OCI-LY1 (cell line): ENCODE results near the gene NADK.
"Not testable (repeated sequence)": the region's sequence is repeated elsewhere in the genome, so short reads cannot be mapped to it uniquely, and the experiment has no call there.

Source experiments
- H2AFZ ChIP-seq: fragments of 200-600 bp; sonication (generic), shearing (Covaris generic); 2 replicates; pipeline ENCODE4 v1.6.0; 2014; ENCODE audit warnings: antibody characterized with exemption, mild to moderate bottlenecking, low read length
- H3F3A ChIP-seq: fragments of 200-600 bp; sonication (generic), shearing (Covaris generic); 2 replicates; pipeline ENCODE4 v1.6.0; 2014; ENCODE audit warnings: mild to moderate bottlenecking, antibody characterized with exemption, low read length, moderate library complexity; ENCODE audit not compliant: insufficient read depth
- H3K27ac ChIP-seq: fragments of 200-600 bp; sonication (generic); 2 replicates; pipeline ENCODE4 v1.5.1; 2014; ENCODE audit warnings: low read length, mixed run types, mild to moderate bottlenecking, low read depth; ENCODE audit not compliant: poor library complexity, severe bottlenecking
- H3K27me3 ChIP-seq: fragments of 200-600 bp; sonication (generic); 2 replicates; pipeline ENCODE4 v1.6.0; 2014; ENCODE audit warnings: antibody characterized with exemption, mild to moderate bottlenecking, low read length, moderate library complexity; ENCODE audit not compliant: insufficient read depth
- H3K36me3 ChIP-seq: fragments of 200-600 bp; sonication (generic); 2 replicates; pipeline ENCODE4 v1.6.1; 2014; ENCODE audit warnings: mild to moderate bottlenecking, antibody characterized with exemption, low read length, moderate library complexity, mixed read lengths; ENCODE audit not compliant: insufficient read depth
- H3K4me1 ChIP-seq: fragments of 200-600 bp; sonication (generic); 2 replicates; pipeline ENCODE4 v1.5.1; 2014; ENCODE audit warnings: mild to moderate bottlenecking, low read length, moderate library complexity; ENCODE audit not compliant: insufficient read depth, severe bottlenecking
- H3K4me2 ChIP-seq: fragments of 200-600 bp; sonication (generic), shearing (Covaris generic); 2 replicates; pipeline ENCODE4 v1.6.1; 2014; ENCODE audit warnings: low read length
- H3K4me3 ChIP-seq: fragments of 200-600 bp; sonication (generic); 2 replicates; pipeline ENCODE4 v1.5.1; 2014; ENCODE audit warnings: low read length, low read depth, mild to moderate bottlenecking, mixed read lengths; ENCODE audit not compliant: poor library complexity, severe bottlenecking
- H3K79me2 ChIP-seq: fragments of 200-600 bp; shearing (Covaris generic); 2 replicates; pipeline ENCODE4 v1.6.1; 2016; ENCODE audit warnings: mixed run types, low read length, mixed read lengths; ENCODE audit not compliant: insufficient read depth
- H3K9ac ChIP-seq: fragments of 200-600 bp; sonication (generic), shearing (Covaris generic); 2 replicates; pipeline ENCODE4 v1.6.1; 2014; ENCODE audit warnings: mild to moderate bottlenecking, low read length, mixed read lengths
- H3K9me2 ChIP-seq: fragments of 200-600 bp; sonication (generic), shearing (Covaris generic); 2 replicates; pipeline ENCODE4 v1.6.1; 2014; ENCODE audit warnings: low read depth, mild to moderate bottlenecking, low read length, mixed read lengths
- H3K9me3 ChIP-seq: fragments of 200-600 bp; shearing (Covaris generic); 2 replicates; pipeline ENCODE4 v1.6.1; 2014; ENCODE audit warnings: low read length, mixed read lengths
- H4K20me1 ChIP-seq: fragments of 200-600 bp; sonication (generic), shearing (Covaris generic); 2 replicates; pipeline ENCODE4 v1.6.0; 2016; ENCODE audit warnings: mild to moderate bottlenecking, low read length; ENCODE audit not compliant: insufficient read depth
- EZH2 ChIP-seq: fragments of 200-600 bp; sonication (generic), shearing (Covaris generic); IDR thresholded peaks from 2 replicates; pipeline ENCODE4 v1.8.0; 2017; ENCODE audit warnings: borderline replicate concordance, mixed run types, mild to moderate bottlenecking, antibody characterized with exemption, low read length, moderate library complexity, mixed read lengths
- TF ChIP-seq, protein P1 (sequence below): fragments of 200-600 bp; sonication (generic), shearing (Covaris generic); IDR thresholded peaks from 2 replicates; pipeline ENCODE4 v1.5.1; 2017; ENCODE audit warnings: mild to moderate bottlenecking, antibody characterized with exemption, low read length, moderate library complexity, mixed read lengths

The NADK gene

DNA sequence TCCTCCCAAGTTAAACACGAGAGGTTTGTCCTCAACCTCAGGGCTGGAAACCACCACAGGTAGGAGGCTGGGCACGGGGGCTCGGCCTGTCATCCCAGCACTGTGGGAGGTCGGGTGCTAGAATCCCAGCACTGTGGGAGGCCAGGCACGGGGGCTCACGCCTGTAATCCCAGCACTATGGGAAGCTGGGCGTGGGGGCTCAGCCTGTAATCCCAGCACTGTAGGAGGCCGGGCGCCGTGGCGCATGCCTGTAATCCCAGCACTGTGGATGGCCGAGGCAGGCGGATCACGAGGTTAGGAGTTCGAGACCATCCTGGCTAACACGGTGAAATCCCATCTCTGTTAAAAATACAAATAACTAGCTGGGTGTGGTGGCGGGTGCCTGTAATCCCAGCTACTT, 47.4 kb downstream of the NADK start:
- Histone ChIP-seq H3K9me2 (no peaks in the 10 kb centered on the region), H2AFZ (no peak overlapping the region), H3F3A (no peaks in the 10 kb centered on the region), H3K27me3 (no peaks in the 10 kb centered on the region), H3K4me3 (no peak overlapping the region), H3K4me1 (peaks cover 8% of the 10 kb centered on the region), H3K9me3 (no peaks in the 10 kb centered on the region), H3K36me3 (peaks cover 20% of the 10 kb centered on the region), H3K4me2 (no peak overlapping the region), H4K20me1 (no peaks in the 10 kb centered on the region), H3K27ac (no peak overlapping the region), H3K79me2 (no peaks in the 10 kb centered on the region), H3K9ac (no peak overlapping the region)
- TF ChIP-seq, protein P1, sequence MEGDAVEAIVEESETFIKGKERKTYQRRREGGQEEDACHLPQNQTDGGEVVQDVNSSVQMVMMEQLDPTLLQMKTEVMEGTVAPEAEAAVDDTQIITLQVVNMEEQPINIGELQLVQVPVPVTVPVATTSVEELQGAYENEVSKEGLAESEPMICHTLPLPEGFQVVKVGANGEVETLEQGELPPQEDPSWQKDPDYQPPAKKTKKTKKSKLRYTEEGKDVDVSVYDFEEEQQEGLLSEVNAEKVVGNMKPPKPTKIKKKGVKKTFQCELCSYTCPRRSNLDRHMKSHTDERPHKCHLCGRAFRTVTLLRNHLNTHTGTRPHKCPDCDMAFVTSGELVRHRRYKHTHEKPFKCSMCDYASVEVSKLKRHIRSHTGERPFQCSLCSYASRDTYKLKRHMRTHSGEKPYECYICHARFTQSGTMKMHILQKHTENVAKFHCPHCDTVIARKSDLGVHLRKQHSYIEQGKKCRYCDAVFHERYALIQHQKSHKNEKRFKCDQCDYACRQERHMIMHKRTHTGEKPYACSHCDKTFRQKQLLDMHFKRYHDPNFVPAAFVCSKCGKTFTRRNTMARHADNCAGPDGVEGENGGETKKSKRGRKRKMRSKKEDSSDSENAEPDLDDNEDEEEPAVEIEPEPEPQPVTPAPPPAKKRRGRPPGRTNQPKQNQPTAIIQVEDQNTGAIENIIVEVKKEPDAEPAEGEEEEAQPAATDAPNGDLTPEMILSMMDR = no peak
- no peak for TF ChIP-seq EZH2

DNA sequence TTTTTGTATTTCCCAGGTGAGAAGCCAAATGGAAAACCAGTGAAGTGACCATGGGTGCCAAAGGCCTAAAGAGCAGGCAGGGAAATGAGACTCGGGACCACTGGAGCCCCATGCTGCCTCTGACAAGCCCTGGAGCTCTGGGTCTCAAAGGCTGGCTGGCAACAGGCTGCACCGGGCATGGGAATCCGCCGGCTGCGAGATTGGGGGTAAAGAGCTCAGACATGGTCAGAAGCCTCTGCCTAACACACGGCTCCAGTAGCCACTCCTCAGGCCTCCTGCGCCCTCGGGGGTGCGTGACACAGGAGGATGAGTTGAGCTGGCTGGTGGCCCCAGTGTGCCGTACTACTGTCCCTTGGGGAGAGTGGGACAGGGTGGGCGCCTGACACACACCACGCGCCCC, 48.0 kb downstream of the NADK start:
- peaks cover 20% of the 10 kb centered on the region for H3K36me3 ChIP-seq
- H3F3A ChIP-seq, H4K20me1 ChIP-seq, H3K9me2 ChIP-seq, H3K4me2 ChIP-seq, H3K4me1 ChIP-seq, H2AFZ ChIP-seq, H3K27me3 ChIP-seq, H3K27ac ChIP-seq, H3K9ac ChIP-seq, H3K79me2 ChIP-seq, H3K9me3 ChIP-seq, H3K4me3 ChIP-seq: not testable (repeated sequence)

DNA sequence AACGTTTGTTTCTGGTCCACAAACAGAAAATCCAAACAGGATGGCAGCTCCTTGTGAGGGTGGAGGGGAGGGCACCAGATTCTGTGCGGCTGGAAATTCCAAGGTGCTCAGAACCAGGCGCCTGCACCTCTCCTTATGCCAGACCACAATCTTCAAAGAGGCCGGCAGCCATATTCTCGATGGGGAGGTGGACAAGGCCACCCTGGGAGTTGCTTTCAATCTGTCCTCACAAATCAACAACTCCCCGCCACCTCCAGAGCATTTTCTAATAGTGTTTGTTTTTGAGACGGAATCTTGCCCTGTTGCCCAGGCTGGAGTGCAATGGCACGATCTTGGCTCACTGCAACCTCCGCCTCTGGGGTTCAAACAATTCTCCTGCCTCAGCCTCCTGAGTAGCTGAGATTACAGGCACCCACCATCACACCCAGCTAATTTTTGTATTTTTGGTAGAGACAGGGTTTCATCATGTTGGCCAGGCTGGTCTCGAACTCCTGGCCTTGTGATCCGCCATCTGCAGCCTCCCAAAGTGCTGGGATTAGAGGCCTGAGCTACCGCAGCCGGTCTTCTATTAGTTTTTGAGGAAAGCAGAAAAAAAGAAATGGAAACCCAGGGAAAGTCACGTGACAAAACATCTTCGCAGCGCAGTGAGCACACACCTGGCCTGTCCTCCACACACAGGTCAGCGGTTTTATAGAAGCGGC, 49.0 kb downstream of the NADK start:
- not testable (repeated sequence) for H3K9ac ChIP-seq, H4K20me1 ChIP-seq, H3K9me2 ChIP-seq, H3K27ac ChIP-seq, H3K9me3 ChIP-seq, H3K27me3 ChIP-seq, H2AFZ ChIP-seq, H3K4me3 ChIP-seq, H3K79me2 ChIP-seq, H3K4me2 ChIP-seq, H3F3A ChIP-seq, H3K4me1 ChIP-seq
- H3K36me3 ChIP-seq = peaks cover 20% of the 10 kb centered on the region

DNA sequence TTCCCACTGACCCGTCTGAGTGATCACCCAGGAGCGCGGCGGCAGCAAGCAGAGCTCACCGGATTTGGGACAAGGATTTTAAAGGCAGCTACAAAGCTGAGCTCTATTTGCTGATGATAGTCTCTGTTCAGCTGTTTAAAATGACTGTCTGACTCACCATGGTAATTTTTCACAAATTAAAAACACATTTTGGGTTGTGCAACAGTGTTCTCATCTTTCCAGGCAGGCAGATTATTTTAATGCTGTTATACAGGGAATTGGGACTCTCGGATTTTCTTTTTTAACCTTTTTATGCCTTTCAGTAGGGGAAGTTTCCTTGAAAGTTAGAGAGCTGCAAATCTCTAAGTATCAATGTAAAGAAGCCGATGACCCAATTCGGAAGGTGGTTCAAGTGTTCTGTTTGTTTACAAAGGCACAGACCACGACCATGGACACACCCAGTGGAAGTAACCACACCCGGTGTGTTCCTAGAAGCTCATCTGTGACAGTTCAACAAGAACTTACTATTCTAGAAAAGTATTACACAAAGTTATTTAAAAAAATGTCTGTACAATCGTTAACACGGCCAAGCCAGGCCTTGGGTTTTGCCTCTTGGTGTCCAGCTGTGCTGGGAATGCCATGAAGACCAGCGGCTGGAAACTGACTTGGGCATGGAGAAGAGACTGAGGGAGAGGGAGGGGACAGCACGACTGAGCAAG, 49.8 kb downstream of the NADK start:
- H3K79me2 ChIP-seq, H4K20me1 ChIP-seq, H3K27me3 ChIP-seq, H3K4me1 ChIP-seq, H3K27ac ChIP-seq, H3K4me2 ChIP-seq, H3K4me3 ChIP-seq, H3K9ac ChIP-seq, H2AFZ ChIP-seq, H3K9me2 ChIP-seq, H3F3A ChIP-seq, H3K9me3 ChIP-seq: not testable (repeated sequence)
- H3K36me3 ChIP-seq = peaks cover 20% of the 10 kb centered on the region

DNA sequence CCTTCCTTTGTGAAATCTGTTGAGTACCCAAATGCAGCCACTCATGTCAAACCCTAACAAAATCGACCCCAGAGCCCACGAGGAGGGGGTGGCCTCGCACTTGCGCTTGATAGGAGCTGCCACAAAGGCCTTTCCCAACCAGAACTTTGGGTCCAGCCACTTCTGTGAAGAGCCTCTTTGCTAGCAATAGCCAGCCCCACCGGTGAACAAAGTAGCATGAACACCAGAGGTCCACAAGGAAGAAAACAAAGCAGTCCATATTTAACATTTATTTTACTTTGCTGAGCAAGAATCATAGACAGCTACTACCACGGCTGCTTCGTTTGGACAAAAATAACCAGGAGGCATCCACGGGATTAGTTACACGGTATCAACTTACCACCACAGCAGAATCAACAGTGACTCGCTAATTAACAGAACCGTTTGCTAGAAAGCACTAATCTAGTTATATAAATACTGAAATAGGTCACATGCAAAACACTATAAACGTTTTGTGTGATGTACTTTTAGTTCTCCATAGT, 51.1 kb downstream of the NADK start:
- not testable (repeated sequence) for H3K4me3 ChIP-seq, H3K4me2 ChIP-seq, H3K79me2 ChIP-seq, H4K20me1 ChIP-seq, H3K4me1 ChIP-seq, H2AFZ ChIP-seq, H3K9me3 ChIP-seq, H3K27me3 ChIP-seq, H3F3A ChIP-seq, H3K9ac ChIP-seq, H3K27ac ChIP-seq, H3K9me2 ChIP-seq
- H3K36me3 ChIP-seq = peaks cover 11% of the 10 kb centered on the region; the same call in 1 of the 2 replicates

DNA sequence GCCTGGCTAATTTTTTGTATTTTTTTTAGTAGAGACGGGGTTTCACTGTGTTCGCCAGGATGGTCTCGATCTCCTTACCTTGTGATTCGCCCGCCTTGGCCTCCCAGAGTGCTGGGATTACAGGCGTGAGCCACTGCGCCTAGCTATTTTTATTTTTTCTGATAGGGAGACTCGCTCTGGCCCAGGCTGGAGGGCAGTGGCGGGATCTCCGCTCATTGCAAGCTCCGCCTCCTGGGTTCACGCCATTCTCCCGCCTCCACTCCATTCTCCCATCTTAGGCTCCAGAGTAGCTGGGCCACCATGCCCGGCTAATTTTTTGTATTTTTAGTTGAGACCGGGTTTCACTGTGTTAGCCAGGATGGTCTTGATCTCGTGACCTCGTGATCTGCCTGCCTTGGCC, 52.2 kb downstream of the NADK start:
- H3K27me3 ChIP-seq, H4K20me1 ChIP-seq, H3K9ac ChIP-seq, H3K4me2 ChIP-seq, H3K9me3 ChIP-seq, H3K79me2 ChIP-seq, H3K36me3 ChIP-seq, H2AFZ ChIP-seq, H3K4me3 ChIP-seq, H3K4me1 ChIP-seq, H3F3A ChIP-seq, H3K9me2 ChIP-seq, H3K27ac ChIP-seq: not testable (repeated sequence)
